GM23248 (cell line): Measurements from ENCODE around the gene PNMA8C. TPM values are rescaled to one million over a fixed set of nuclear protein-coding genes. Genes with fewer than 3 reads are reported as not detected.

Experiments
- DNase-seq: peaks from one replicate; pipeline ENCODE4 v3.0.0-alpha.2; 2015
- H2AFZ ChIP-seq: fragments of 200-600 bp; sonication (generic); 2 replicates; pipeline ENCODE4 v1.6.1; 2016; ENCODE audit warnings: antibody characterized with exemption
- H3F3A ChIP-seq: fragments of 200-600 bp; sonication (generic); 2 replicates; pipeline ENCODE4 v1.6.1; 2016; ENCODE audit warnings: mild to moderate bottlenecking, antibody characterized with exemption, mixed run types; ENCODE audit not compliant: insufficient read depth
- H3K27ac ChIP-seq: fragments of 200-600 bp; sonication (generic); 2 replicates; pipeline ENCODE4 v1.5.1; 2016; ENCODE audit warnings: mild to moderate bottlenecking
- H3K27me3 ChIP-seq: fragments of 200-600 bp; sonication (generic); replicated peaks from 2 replicates; pipeline ENCODE4 v1.6.1; 2016; ENCODE audit warnings: mild to moderate bottlenecking; ENCODE audit not compliant: insufficient read depth
- H3K36me3 ChIP-seq: fragments of 200-600 bp; sonication (generic); 2 replicates; pipeline ENCODE4 v1.6.1; 2016; ENCODE audit warnings: low read depth, mild to moderate bottlenecking
- H3K4me1 ChIP-seq: fragments of 200-600 bp; sonication (generic); 2 replicates; pipeline ENCODE4 v1.6.1; 2016; ENCODE audit warnings: mild to moderate bottlenecking; ENCODE audit not compliant: insufficient read depth
- H3K4me2 ChIP-seq: fragments of 200-600 bp; sonication (generic); one replicate; pipeline ENCODE4 v1.6.1; 2016; ENCODE audit warnings: mild to moderate bottlenecking; ENCODE audit not compliant: unreplicated experiment
- H3K4me3 ChIP-seq: fragments of 200-600 bp; sonication (generic); 2 replicates; pipeline ENCODE4 v1.5.1; 2016; ENCODE audit warnings: mild to moderate bottlenecking
- H3K79me2 ChIP-seq: fragments of 200-600 bp; sonication (generic); 2 replicates; pipeline ENCODE4 v1.6.1; 2016; ENCODE audit warnings: mild to moderate bottlenecking; ENCODE audit not compliant: insufficient read depth
- H3K9ac ChIP-seq: fragments of 200-600 bp; sonication (generic); 2 replicates; pipeline ENCODE4 v1.6.1; 2016; ENCODE audit warnings: mild to moderate bottlenecking
- H3K9me2 ChIP-seq: fragments of 200-600 bp; sonication (generic); 2 replicates; pipeline ENCODE4 v1.6.1; 2016; ENCODE audit warnings: mixed run types, mild to moderate bottlenecking, moderate library complexity; ENCODE audit not compliant: insufficient read depth
- H3K9me3 ChIP-seq: fragments of 200-600 bp; sonication (generic); one replicate; pipeline ENCODE4 v1.6.1; 2017; ENCODE audit warnings: low read depth
- H4K20me1 ChIP-seq: fragments of 200-600 bp; sonication (generic); 2 replicates; pipeline ENCODE4 v1.6.0; 2016; ENCODE audit not compliant: insufficient read depth
- EZH2 ChIP-seq: fragments of 200-600 bp; sonication (generic); IDR thresholded peaks from 2 replicates; pipeline ENCODE4 v1.6.1; 2018; ENCODE audit warnings: antibody characterized with exemption, mild to moderate bottlenecking; ENCODE audit not compliant: insufficient read depth, poor library complexity, severe bottlenecking
- EZH2phosphoT487 ChIP-seq: fragments of 200-600 bp; sonication (generic); IDR thresholded peaks from 2 replicates; pipeline ENCODE4 v1.6.1; 2018; ENCODE audit warnings: antibody characterized with exemption, moderate library complexity, mild to moderate bottlenecking, low read depth; ENCODE audit not compliant: insufficient read depth
- WGBS, 2 experiments: methylation state at CpG; one replicate each; pipeline ENCODE4 v1.1.6; 2015 to 2017; ENCODE audit warnings: low lambda C conversion rate in 2 of 2, low coverage in 1 of 2; ENCODE audit errors: missing lambda C conversion rate in 2 of 2; 5-methylcytosine and 5-hydroxymethylcytosine counted together
- in situ Hi-C: fragments of 300-500 bp; cut with MboI; formaldehyde crosslinking; loops from 2 replicates; pipeline ENCODE4 v1.15.0; 2020
- polyA plus RNA-seq: library from polyadenylated mRNA; unstranded; fragments of >200 nt; fragmentation: Nextera tagmentation; extraction: Ambion mirVana; gene quantifications from 2 replicates; pipeline ENCODE4 v1.2.1, GENCODE V29; 2016
- total RNA-seq: library from RNA; depleted of rRNA; stranded (reverse); fragments of >200 nt; shearing (Covaris generic); gene quantifications from 2 replicates; pipeline ENCODE4 v1.2.3, GENCODE V29; 2014

The PNMA8C gene
- total and polyA plus RNA-seq, 2 experiments from 2014 or later: not detected

- TF ChIP-seq EZH2phosphoT487: no peak
- TF ChIP-seq EZH2: no peak
- peak within 1 kb of the TSS; percentile 65 for H3K9ac ChIP-seq
Measured at GRCh38 chr19:46413262-46414031, 15.3 kb downstream of the PNMA8C start, which contains the start of gene CCDC8. Gene CCDC8 (minus strand): TSS chr19:46413564. CDS start chr19:46412810, 754 bp downstream.

GRCh38 chr19:46412650-46413261, 16.0 kb downstream of the PNMA8C start:
- Histone ChIP-seq H3K4me1 (peaks cover 6% of the 10 kb centered on the region; the same call in 1 of the 2 replicates), H4K20me1 (no peaks in the 10 kb centered on the region), H2AFZ (peak overlapping the region; percentile 63), H3K9ac (peak overlapping the region; percentile 65), H3K9me3 (no peaks in the 10 kb centered on the region), H3K4me3 (peak overlapping the region; percentile 67), H3F3A (no peaks in the 10 kb centered on the region; the same call in 1 of the 2 replicates), H3K27me3 (0 out of 2 replicates have a peak, but pooled peaks cover 11% of the 10 kb centered on the region), H3K4me2 (peak overlapping the region; percentile 26), H3K79me2 (peaks cover 14% of the 10 kb centered on the region; the same call in 1 of the 2 replicates), H3K9me2 (no peaks in the 10 kb centered on the region), H3K27ac (no peak overlapping the region; the same call in 1 of the 2 replicates), H3K36me3 (no peaks in the 10 kb centered on the region)
- peak; percentile 38 for DNase-seq
- 11 to 14% methylated on average over 26 to 27 of the region's 29 CpGs for WGBS, 2 experiments
- TF ChIP-seq EZH2 (no peak), EZH2phosphoT487 (no peak)
- in situ Hi-C loops: no loop called here

More at GRCh38 chr19:46413262-46414031, 15.3 kb downstream of the PNMA8C start, which contains the start of gene CCDC8:
- Histone ChIP-seq H3K9me2 (no peaks in the 10 kb centered on the region), H3K4me2 (peak within 1 kb of the TSS; percentile 26), H3K4me1 (peaks cover 4% of the 10 kb centered on the region; the same call in 1 of the 2 replicates), H3K36me3 (no peaks in the 10 kb centered on the region), H3F3A (no peaks in the 10 kb centered on the region; the same call in 1 of the 2 replicates), H4K20me1 (no peaks in the 10 kb centered on the region), H2AFZ (peak within 1 kb of the TSS; percentile 63), H3K27ac (no peak within 1 kb of the TSS; the same call in 1 of the 2 replicates), H3K27me3 (0 out of 2 replicates have a peak, but pooled peaks cover 10% of the 10 kb centered on the region), H3K79me2 (peaks cover 14% of the 10 kb centered on the region; the same call in 1 of the 2 replicates), H3K9me3 (no peaks in the 10 kb centered on the region), H3K4me3 (peak within 1 kb of the TSS; percentile 67)
- DNase-seq: peak; percentile 74
- 20 to 26% methylated on average over 32 to 44 of the region's 46 CpGs for WGBS, 2 experiments
- in situ Hi-C loops: no loop called here

GRCh38 chr19:46411925-46412649, 16.6 kb downstream of the PNMA8C start:
- no peak for TF ChIP-seq EZH2
- TF ChIP-seq EZH2phosphoT487: no peak
- Histone ChIP-seq H3K9me2 (no peaks in the 10 kb centered on the region), H3K9ac (peak overlapping the region; percentile 65), H3K4me1 (peaks cover 6% of the 10 kb centered on the region; the same call in 1 of the 2 replicates), H3K27ac (no peak overlapping the region), H3K27me3 (0 out of 2 replicates have a peak, but pooled peaks cover 14% of the 10 kb centered on the region), H3F3A (no peaks in the 10 kb centered on the region; the same call in 1 of the 2 replicates), H3K36me3 (no peaks in the 10 kb centered on the region), H4K20me1 (no peaks in the 10 kb centered on the region), H3K4me2 (peak overlapping the region; percentile 26), H3K79me2 (peaks cover 14% of the 10 kb centered on the region; the same call in 1 of the 2 replicates), H2AFZ (peak overlapping the region; percentile 63), H3K4me3 (peak overlapping the region; percentile 67), H3K9me3 (no peaks in the 10 kb centered on the region)
- in situ Hi-C loops: no loop called here
- DNase-seq: no peak
- WGBS, 2 experiments: 11 to 12% methylated on average over 47 to 52 of the region's 54 CpGs
